H1 (cell line): ENCODE results near the gene CAMKMT. TPM values are rescaled to one million over a fixed set of nuclear protein-coding genes. Genes with fewer than 3 reads are reported as not detected.

Experiments
- YY1 ChIP-seq: IDR thresholded peaks from 2 replicates; pipeline ENCODE4 v1.6.1; 2011; ENCODE audit warnings: low read depth, mild to moderate bottlenecking, low read length
- polyA plus RNA-seq, 7 experiments: library from polyadenylated mRNA; depleted of rRNA in 3 of 7; stranded (reverse) in 5 of 7; unstranded in 2 of 7; fragments of >200 nt in 5 of 7; fragments of 200-250 nt in 2 of 7; gene quantifications; 1 replicate in 5 of 7; 2 replicates in 1 of 7; 4 replicates in 1 of 7; pipeline versions ENCODE4 v1.2.1 to v1.2.3, GENCODE V29; 2011 to 2013; ENCODE audit warnings: missing spikeins in 2 of 7, mixed read lengths in 2 of 7
- total RNA-seq: library from RNA; stranded (reverse); fragmentation: NEBNext Ultra II Directional; extraction: Animal tissue kit (Norgen Biotek cat#: 25700); gene quantifications from 2 replicates; pipeline ENCODE4 v1.2.1, GENCODE V29; 2021
- TF ChIP-seq, protein P1 (sequence below): fragments of 300-600 bp; sonication (generic); IDR thresholded peaks from 2 replicates; pipeline ENCODE4 v1.7.1; 2012; ENCODE audit warnings: low read length, moderate library complexity, mild to moderate bottlenecking, inconsistent platforms; ENCODE audit not compliant: insufficient replicate concordance

Gene CAMKMT
- total and polyA plus RNA-seq, 2 of the 8 experiments (the other 6 are each of a cell fraction or from before 2014, with no cell fraction given): 14.7 to 22.4 TPM

DNA sequence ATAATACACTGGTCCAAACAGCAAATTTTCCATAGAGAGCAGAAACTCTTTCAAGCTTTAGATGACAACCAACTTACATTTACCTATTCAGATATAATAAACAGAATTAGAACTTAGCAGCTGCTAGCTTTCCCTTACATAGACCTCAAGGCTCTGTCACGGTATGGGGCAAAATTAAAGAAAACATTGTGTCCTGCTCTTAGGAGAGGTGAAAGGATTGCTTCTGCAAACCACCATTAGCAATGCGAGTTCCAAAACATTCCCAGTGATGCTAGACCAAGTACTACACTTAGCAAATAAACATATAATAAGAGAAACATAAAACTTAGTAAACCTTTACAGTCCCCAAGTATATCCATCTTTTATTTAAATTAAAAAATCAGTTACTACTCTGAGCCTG is 183.3 kb downstream of the CAMKMT start (continued):
- TF ChIP-seq, protein P1, sequence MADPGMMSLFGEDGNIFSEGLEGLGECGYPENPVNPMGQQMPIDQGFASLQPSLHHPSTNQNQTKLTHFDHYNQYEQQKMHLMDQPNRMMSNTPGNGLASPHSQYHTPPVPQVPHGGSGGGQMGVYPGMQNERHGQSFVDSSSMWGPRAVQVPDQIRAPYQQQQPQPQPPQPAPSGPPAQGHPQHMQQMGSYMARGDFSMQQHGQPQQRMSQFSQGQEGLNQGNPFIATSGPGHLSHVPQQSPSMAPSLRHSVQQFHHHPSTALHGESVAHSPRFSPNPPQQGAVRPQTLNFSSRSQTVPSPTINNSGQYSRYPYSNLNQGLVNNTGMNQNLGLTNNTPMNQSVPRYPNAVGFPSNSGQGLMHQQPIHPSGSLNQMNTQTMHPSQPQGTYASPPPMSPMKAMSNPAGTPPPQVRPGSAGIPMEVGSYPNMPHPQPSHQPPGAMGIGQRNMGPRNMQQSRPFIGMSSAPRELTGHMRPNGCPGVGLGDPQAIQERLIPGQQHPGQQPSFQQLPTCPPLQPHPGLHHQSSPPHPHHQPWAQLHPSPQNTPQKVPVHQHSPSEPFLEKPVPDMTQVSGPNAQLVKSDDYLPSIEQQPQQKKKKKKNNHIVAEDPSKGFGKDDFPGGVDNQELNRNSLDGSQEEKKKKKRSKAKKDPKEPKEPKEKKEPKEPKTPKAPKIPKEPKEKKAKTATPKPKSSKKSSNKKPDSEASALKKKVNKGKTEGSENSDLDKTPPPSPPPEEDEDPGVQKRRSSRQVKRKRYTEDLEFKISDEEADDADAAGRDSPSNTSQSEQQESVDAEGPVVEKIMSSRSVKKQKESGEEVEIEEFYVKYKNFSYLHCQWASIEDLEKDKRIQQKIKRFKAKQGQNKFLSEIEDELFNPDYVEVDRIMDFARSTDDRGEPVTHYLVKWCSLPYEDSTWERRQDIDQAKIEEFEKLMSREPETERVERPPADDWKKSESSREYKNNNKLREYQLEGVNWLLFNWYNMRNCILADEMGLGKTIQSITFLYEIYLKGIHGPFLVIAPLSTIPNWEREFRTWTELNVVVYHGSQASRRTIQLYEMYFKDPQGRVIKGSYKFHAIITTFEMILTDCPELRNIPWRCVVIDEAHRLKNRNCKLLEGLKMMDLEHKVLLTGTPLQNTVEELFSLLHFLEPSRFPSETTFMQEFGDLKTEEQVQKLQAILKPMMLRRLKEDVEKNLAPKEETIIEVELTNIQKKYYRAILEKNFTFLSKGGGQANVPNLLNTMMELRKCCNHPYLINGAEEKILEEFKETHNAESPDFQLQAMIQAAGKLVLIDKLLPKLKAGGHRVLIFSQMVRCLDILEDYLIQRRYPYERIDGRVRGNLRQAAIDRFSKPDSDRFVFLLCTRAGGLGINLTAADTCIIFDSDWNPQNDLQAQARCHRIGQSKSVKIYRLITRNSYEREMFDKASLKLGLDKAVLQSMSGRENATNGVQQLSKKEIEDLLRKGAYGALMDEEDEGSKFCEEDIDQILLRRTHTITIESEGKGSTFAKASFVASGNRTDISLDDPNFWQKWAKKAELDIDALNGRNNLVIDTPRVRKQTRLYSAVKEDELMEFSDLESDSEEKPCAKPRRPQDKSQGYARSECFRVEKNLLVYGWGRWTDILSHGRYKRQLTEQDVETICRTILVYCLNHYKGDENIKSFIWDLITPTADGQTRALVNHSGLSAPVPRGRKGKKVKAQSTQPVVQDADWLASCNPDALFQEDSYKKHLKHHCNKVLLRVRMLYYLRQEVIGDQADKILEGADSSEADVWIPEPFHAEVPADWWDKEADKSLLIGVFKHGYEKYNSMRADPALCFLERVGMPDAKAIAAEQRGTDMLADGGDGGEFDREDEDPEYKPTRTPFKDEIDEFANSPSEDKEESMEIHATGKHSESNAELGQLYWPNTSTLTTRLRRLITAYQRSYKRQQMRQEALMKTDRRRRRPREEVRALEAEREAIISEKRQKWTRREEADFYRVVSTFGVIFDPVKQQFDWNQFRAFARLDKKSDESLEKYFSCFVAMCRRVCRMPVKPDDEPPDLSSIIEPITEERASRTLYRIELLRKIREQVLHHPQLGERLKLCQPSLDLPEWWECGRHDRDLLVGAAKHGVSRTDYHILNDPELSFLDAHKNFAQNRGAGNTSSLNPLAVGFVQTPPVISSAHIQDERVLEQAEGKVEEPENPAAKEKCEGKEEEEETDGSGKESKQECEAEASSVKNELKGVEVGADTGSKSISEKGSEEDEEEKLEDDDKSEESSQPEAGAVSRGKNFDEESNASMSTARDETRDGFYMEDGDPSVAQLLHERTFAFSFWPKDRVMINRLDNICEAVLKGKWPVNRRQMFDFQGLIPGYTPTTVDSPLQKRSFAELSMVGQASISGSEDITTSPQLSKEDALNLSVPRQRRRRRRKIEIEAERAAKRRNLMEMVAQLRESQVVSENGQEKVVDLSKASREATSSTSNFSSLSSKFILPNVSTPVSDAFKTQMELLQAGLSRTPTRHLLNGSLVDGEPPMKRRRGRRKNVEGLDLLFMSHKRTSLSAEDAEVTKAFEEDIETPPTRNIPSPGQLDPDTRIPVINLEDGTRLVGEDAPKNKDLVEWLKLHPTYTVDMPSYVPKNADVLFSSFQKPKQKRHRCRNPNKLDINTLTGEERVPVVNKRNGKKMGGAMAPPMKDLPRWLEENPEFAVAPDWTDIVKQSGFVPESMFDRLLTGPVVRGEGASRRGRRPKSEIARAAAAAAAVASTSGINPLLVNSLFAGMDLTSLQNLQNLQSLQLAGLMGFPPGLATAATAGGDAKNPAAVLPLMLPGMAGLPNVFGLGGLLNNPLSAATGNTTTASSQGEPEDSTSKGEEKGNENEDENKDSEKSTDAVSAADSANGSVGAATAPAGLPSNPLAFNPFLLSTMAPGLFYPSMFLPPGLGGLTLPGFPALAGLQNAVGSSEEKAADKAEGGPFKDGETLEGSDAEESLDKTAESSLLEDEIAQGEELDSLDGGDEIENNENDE: no peak
- no peak for TF ChIP-seq YY1
